ENCODE data around the gene CENPP.
"Not testable (repeated sequence)": the region's sequence is repeated elsewhere in the genome, so short reads cannot be mapped to it uniquely, and the experiment has no call there.

The CENPP gene

DNA sequence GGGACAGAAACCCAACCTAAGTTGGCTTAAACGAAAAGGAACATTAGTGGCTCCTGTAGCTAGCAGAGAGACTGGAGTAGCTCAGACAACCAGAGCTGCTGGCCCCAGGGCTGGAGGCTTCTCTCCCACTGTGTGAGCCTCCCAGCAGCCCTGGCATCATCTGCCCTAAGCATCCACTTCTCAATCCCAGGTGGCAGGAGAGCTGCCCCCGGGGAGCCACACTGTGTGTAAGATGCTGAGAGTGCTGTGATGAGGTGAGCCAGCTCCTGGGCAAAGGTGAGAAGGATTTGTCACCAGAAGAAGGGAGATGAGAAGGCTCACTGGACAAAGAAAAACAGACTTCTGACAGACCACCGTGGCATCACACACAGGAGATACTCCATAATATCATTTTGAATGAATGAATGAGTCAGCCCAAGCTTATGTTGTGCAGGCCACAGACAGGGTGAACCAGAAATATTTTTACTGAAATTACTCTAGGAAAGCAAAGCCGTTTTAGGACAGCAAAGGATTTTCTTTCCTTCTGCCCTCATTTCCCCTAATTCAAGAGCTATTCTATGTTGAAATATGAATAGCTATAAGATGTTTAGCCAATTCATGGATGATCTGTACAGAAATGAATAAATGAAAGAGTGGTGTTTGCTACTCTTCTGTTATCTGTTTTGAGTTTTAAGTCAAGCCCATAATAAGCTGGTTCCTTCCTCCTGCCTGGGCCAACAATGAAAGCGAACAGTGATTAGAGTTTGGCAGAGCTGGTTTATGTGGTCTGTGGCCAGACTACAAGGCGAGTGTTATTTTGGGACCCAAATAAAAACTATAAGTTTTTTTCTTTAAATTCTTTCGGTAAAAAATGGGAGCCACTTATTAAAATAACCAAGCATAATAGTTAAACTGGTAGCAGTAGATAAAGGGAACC is 267.5 kb downstream of the CENPP start:
- H3K9me3 ChIP-seq (ENCODE audit: insufficient read depth, low read length): no peaks in the 10 kb centered on the region
- no peak overlapping the region for H3K9ac ChIP-seq (ENCODE audit: low read length)
- TF ChIP-seq, protein P1, sequence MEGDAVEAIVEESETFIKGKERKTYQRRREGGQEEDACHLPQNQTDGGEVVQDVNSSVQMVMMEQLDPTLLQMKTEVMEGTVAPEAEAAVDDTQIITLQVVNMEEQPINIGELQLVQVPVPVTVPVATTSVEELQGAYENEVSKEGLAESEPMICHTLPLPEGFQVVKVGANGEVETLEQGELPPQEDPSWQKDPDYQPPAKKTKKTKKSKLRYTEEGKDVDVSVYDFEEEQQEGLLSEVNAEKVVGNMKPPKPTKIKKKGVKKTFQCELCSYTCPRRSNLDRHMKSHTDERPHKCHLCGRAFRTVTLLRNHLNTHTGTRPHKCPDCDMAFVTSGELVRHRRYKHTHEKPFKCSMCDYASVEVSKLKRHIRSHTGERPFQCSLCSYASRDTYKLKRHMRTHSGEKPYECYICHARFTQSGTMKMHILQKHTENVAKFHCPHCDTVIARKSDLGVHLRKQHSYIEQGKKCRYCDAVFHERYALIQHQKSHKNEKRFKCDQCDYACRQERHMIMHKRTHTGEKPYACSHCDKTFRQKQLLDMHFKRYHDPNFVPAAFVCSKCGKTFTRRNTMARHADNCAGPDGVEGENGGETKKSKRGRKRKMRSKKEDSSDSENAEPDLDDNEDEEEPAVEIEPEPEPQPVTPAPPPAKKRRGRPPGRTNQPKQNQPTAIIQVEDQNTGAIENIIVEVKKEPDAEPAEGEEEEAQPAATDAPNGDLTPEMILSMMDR (IDR thresholded peaks at IDR 0.05; ENCODE audit: insufficient read depth, low read length, poor library complexity, severe bottlenecking): no peak
- TF ChIP-seq EZH2phosphoT487 (conservative IDR thresholded peaks at IDR 0.05; ENCODE audit: low read length): no peak
- H4K20me1 ChIP-seq (ENCODE audit: low read depth, low read length): no peaks in the 10 kb centered on the region
- no peak overlapping the region for H3K4me3 ChIP-seq (ENCODE audit: insufficient read depth, low read length, poor library complexity, severe bottlenecking)
- no peaks in the 10 kb centered on the region for H3K79me2 ChIP-seq (ENCODE audit: insufficient read depth, low read length)
- no peak overlapping the region for H2AFZ ChIP-seq (ENCODE audit: low read depth, low read length, severe bottlenecking)
- no peaks in the 10 kb centered on the region for H3K9me2 ChIP-seq (replicated peaks; ENCODE audit: insufficient read depth, low read length)
- no peaks in the 10 kb centered on the region for H3K36me3 ChIP-seq (ENCODE audit: low read length)
- H3K27me3 ChIP-seq (ENCODE audit: low read length): no peaks in the 10 kb centered on the region
- H3K27ac ChIP-seq (ENCODE audit: low read depth, low read length): no peak overlapping the region
- no peak overlapping the region for H3K4me2 ChIP-seq (ENCODE audit: low read depth, low read length, poor library complexity, severe bottlenecking)
- H3F3A ChIP-seq (ENCODE audit: insufficient read depth): no peaks in the 10 kb centered on the region

DNA sequence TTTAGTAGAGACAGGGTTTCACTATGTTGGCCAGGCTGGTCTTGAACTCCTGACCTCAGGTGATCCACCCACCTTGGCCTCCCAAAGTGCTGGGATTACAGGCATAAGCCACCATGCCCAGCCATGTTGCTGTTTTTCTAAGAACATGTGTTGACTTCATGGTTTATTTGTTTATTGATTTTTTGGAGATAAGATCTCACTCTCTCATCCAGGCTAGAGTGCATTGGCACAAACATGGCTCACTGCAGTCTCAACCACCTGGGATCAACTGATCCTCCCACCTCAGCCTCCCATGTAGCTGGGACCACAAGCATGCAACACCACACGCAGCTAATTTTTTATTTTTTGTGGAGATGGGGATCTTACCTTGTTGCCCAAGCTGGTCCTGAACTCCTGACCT is 269.3 kb downstream of the CENPP start:
- not testable (repeated sequence) for H3K79me2 ChIP-seq (ENCODE audit: insufficient read depth, low read length); H3K27me3 ChIP-seq (ENCODE audit: low read length); H4K20me1 ChIP-seq (ENCODE audit: low read depth, low read length); H3K27ac ChIP-seq (ENCODE audit: low read depth, low read length); H3K4me3 ChIP-seq (ENCODE audit: insufficient read depth, low read length, poor library complexity, severe bottlenecking); H3K36me3 ChIP-seq (ENCODE audit: low read length); H3F3A ChIP-seq (ENCODE audit: insufficient read depth); H3K4me2 ChIP-seq (ENCODE audit: low read depth, low read length, poor library complexity, severe bottlenecking); H3K9ac ChIP-seq (ENCODE audit: low read length); H3K9me2 ChIP-seq (replicated peaks; ENCODE audit: insufficient read depth, low read length); H3K9me3 ChIP-seq (ENCODE audit: insufficient read depth, low read length); H2AFZ ChIP-seq (ENCODE audit: low read depth, low read length, severe bottlenecking)

DNA sequence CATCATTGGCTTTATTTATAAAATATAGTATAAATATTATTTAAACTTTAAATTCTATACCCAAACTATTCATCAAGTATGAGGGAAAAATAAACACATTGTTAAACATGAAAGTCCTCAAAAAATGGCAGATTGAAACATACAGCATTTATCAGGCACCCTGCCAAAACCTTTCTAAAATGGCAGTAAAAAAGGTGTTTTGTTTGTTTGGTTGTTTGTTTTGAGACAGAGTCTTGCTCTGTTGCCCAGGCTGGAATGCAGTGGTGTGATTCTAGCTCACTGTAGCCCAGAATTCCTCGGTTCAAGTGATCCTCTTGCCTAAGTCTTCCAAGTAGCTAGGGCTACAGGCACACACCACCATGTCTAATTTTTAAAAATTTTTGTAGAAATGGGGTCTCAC is 270.2 kb downstream of the CENPP start:
- H3K9ac ChIP-seq (ENCODE audit: low read length): no peak overlapping the region
- no peaks in the 10 kb centered on the region for H3K9me3 ChIP-seq (ENCODE audit: insufficient read depth, low read length)
- no peaks in the 10 kb centered on the region for H3K36me3 ChIP-seq (ENCODE audit: low read length)
- H3K79me2 ChIP-seq (ENCODE audit: insufficient read depth, low read length): no peaks in the 10 kb centered on the region
- no peaks in the 10 kb centered on the region for H3K27me3 ChIP-seq (ENCODE audit: low read length)
- no peaks in the 10 kb centered on the region for H3F3A ChIP-seq (ENCODE audit: insufficient read depth)
- H3K4me3 ChIP-seq (ENCODE audit: insufficient read depth, low read length, poor library complexity, severe bottlenecking): no peak overlapping the region
- no peaks in the 10 kb centered on the region for H3K9me2 ChIP-seq (replicated peaks; ENCODE audit: insufficient read depth, low read length)
- H3K27ac ChIP-seq (ENCODE audit: low read depth, low read length): no peak overlapping the region
- no peak overlapping the region for H3K4me2 ChIP-seq (ENCODE audit: low read depth, low read length, poor library complexity, severe bottlenecking)
- no peak for TF ChIP-seq EZH2phosphoT487 (conservative IDR thresholded peaks at IDR 0.05; ENCODE audit: low read length)
- TF ChIP-seq, protein P1 (IDR thresholded peaks at IDR 0.05; ENCODE audit: insufficient read depth, low read length, poor library complexity, severe bottlenecking): no peak
- H4K20me1 ChIP-seq (ENCODE audit: low read depth, low read length): no peaks in the 10 kb centered on the region
- H2AFZ ChIP-seq (ENCODE audit: low read depth, low read length, severe bottlenecking): no peak overlapping the region

DNA sequence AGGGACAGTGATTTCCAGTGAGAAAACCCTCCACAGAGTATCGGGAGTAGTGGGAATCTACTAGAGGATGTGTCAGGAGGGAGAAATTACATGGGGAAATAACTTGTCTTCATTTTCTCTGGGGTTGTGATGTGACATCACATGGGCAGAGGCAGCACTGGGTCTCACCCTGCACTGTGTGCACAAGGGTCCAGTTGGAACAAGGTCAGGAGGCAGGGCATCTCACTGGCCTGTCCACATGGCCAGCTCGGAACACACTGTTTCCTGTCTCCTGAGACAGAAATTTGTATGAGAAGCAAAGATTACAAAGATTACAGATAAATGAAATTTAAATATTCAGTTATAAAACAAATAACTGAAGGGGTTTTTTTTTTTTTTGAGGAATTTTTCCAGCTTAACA is 272.6 kb downstream of the CENPP start:
- no peaks in the 10 kb centered on the region for H3F3A ChIP-seq (ENCODE audit: insufficient read depth)
- no peak overlapping the region for H3K27ac ChIP-seq (ENCODE audit: low read depth, low read length)
- H3K9me3 ChIP-seq (ENCODE audit: insufficient read depth, low read length): no peaks in the 10 kb centered on the region
- H2AFZ ChIP-seq (ENCODE audit: low read depth, low read length, severe bottlenecking): no peak overlapping the region
- no peak overlapping the region for H3K4me2 ChIP-seq (ENCODE audit: low read depth, low read length, poor library complexity, severe bottlenecking)
- H3K36me3 ChIP-seq (ENCODE audit: low read length): no peaks in the 10 kb centered on the region
- no peak for TF ChIP-seq EZH2phosphoT487 (conservative IDR thresholded peaks at IDR 0.05; ENCODE audit: low read length)
- TF ChIP-seq, protein P1 (IDR thresholded peaks at IDR 0.05; ENCODE audit: insufficient read depth, low read length, poor library complexity, severe bottlenecking): no peak
- H3K4me3 ChIP-seq (ENCODE audit: insufficient read depth, low read length, poor library complexity, severe bottlenecking): no peak overlapping the region
- H3K27me3 ChIP-seq (ENCODE audit: low read length): no peaks in the 10 kb centered on the region
- H3K9me2 ChIP-seq (replicated peaks; ENCODE audit: insufficient read depth, low read length): no peaks in the 10 kb centered on the region
- no peaks in the 10 kb centered on the region for H4K20me1 ChIP-seq (ENCODE audit: low read depth, low read length)
- no peak overlapping the region for H3K9ac ChIP-seq (ENCODE audit: low read length)
- no peaks in the 10 kb centered on the region for H3K79me2 ChIP-seq (ENCODE audit: insufficient read depth, low read length)
